Measurements from ENCODE around the gene SMIM32. TPM values are rescaled to one million over a fixed set of nuclear protein-coding genes. Genes with fewer than 3 reads are reported as not detected.

SMIM32 gene
- polyA plus RNA-seq, 1 donor from 2014 or later, result 3.6 TPM

DNA sequence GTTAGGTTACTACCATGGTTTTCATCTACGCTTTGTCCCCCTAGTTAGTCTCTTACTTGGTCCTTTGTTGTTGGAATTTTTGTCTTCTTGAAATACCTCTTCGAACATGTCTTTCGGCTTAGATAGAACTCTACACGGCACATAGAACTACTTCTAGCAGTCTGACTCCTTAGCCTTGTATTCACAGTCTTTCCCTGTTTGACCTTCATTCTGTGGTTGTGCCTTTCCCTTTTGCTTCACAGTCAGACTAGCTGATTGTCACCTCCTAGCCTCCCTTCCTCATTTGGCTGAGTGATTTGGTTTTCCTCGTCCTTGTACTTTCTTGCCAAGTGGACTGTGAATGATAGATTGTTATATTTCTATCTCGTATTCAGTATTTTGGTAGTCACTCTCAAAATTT is 49.6 kb downstream of the SMIM32 start:
- TF ChIP-seq, protein P1, sequence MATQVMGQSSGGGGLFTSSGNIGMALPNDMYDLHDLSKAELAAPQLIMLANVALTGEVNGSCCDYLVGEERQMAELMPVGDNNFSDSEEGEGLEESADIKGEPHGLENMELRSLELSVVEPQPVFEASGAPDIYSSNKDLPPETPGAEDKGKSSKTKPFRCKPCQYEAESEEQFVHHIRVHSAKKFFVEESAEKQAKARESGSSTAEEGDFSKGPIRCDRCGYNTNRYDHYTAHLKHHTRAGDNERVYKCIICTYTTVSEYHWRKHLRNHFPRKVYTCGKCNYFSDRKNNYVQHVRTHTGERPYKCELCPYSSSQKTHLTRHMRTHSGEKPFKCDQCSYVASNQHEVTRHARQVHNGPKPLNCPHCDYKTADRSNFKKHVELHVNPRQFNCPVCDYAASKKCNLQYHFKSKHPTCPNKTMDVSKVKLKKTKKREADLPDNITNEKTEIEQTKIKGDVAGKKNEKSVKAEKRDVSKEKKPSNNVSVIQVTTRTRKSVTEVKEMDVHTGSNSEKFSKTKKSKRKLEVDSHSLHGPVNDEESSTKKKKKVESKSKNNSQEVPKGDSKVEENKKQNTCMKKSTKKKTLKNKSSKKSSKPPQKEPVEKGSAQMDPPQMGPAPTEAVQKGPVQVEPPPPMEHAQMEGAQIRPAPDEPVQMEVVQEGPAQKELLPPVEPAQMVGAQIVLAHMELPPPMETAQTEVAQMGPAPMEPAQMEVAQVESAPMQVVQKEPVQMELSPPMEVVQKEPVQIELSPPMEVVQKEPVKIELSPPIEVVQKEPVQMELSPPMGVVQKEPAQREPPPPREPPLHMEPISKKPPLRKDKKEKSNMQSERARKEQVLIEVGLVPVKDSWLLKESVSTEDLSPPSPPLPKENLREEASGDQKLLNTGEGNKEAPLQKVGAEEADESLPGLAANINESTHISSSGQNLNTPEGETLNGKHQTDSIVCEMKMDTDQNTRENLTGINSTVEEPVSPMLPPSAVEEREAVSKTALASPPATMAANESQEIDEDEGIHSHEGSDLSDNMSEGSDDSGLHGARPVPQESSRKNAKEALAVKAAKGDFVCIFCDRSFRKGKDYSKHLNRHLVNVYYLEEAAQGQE (IDR thresholded peaks at IDR 0.05; ENCODE audit: borderline replicate concordance), result no peak
- TF ChIP-seq EZH2 (IDR thresholded peaks at IDR 0.05; ENCODE audit: borderline replicate concordance, insufficient read depth, low read length, poor library complexity, severe bottlenecking) (no peak), SMC3 (conservative IDR thresholded peaks at IDR 0.05; ENCODE audit: poor library complexity) (no peak), POLR2AphosphoS5 (IDR thresholded peaks at IDR 0.05) (no peak), RAD21 (conservative IDR thresholded peaks at IDR 0.05) (no peak), EP300 (conservative IDR thresholded peaks at IDR 0.05; ENCODE audit: poor library complexity, severe bottlenecking) (no peak)
- TF ChIP-seq, protein P2, sequence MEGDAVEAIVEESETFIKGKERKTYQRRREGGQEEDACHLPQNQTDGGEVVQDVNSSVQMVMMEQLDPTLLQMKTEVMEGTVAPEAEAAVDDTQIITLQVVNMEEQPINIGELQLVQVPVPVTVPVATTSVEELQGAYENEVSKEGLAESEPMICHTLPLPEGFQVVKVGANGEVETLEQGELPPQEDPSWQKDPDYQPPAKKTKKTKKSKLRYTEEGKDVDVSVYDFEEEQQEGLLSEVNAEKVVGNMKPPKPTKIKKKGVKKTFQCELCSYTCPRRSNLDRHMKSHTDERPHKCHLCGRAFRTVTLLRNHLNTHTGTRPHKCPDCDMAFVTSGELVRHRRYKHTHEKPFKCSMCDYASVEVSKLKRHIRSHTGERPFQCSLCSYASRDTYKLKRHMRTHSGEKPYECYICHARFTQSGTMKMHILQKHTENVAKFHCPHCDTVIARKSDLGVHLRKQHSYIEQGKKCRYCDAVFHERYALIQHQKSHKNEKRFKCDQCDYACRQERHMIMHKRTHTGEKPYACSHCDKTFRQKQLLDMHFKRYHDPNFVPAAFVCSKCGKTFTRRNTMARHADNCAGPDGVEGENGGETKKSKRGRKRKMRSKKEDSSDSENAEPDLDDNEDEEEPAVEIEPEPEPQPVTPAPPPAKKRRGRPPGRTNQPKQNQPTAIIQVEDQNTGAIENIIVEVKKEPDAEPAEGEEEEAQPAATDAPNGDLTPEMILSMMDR (IDR thresholded peaks at IDR 0.05; ENCODE audit: poor library complexity, severe bottlenecking), result no peak

DNA sequence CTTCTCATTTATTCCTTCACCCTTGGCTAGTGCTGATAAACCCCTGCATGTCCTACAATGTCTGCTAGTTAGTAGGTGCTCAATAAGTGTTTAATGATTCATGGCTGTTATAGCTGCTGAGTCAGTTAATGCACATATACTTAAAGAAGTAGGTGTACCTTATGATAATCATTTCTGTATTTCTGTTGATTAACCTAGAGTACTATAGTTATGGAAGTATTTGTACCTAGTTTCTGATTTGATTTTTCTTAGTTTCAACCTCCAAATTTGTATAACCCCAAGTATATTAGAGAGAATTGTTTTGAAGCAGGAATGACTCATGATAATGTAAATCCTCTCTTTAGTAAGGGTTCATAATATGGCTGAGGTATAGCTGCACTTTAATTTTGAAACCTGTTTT is 51.4 kb downstream of the SMIM32 start:
- Histone ChIP-seq H3K9me3 (ENCODE audit: low read length) (no peaks in the 10 kb centered on the region), H4K20me1 (ENCODE audit: insufficient read depth) (peaks cover 4% of the 10 kb centered on the region)
- TF ChIP-seq RAD21 (conservative IDR thresholded peaks at IDR 0.05) (no peak), EZH2 (IDR thresholded peaks at IDR 0.05; ENCODE audit: borderline replicate concordance, insufficient read depth, low read length, poor library complexity, severe bottlenecking) (no peak), MXI1 (conservative IDR thresholded peaks at IDR 0.05; ENCODE audit: poor library complexity, severe bottlenecking) (no peak)
- TF ChIP-seq, protein P1 (IDR thresholded peaks at IDR 0.05; ENCODE audit: borderline replicate concordance), result no peak

More for the DNA sequence above, 49.6 kb downstream of the SMIM32 start:
- no peak overlapping the region for H3K27ac ChIP-seq (ENCODE audit: low read length)
- H3K27me3 ChIP-seq (ENCODE audit: insufficient read depth, low read depth, low read length), result no peaks in the 10 kb centered on the region
- H3K4me2 ChIP-seq (ENCODE audit: low read length), result no peak overlapping the region
- no peaks in the 10 kb centered on the region for H3F3A ChIP-seq (ENCODE audit: insufficient read depth, low read length, poor library complexity, severe bottlenecking)
- peaks cover 3% of the 10 kb centered on the region for H4K20me1 ChIP-seq (ENCODE audit: insufficient read depth)
- H3K36me3 ChIP-seq (ENCODE audit: insufficient read depth, low read length), result no peaks in the 10 kb centered on the region
- no peak overlapping the region for H3K4me3 ChIP-seq (ENCODE audit: low read length)
- H2AFZ ChIP-seq (ENCODE audit: low read depth, low read length), result no peak overlapping the region
- H3K9me2 ChIP-seq (ENCODE audit: insufficient read depth, low read length), result no peaks in the 10 kb centered on the region
- no peak overlapping the region for H3K9ac ChIP-seq (ENCODE audit: low read length)
- H3K79me2 ChIP-seq (replicated peaks; ENCODE audit: insufficient read depth, low read length), result peaks cover 67% of the 10 kb centered on the region
- H3K9me3 ChIP-seq (ENCODE audit: low read length), result no peaks in the 10 kb centered on the region

More for the DNA sequence above, 51.4 kb downstream of the SMIM32 start:
- Histone ChIP-seq H3K9me2 (ENCODE audit: insufficient read depth, low read length) (no peaks in the 10 kb centered on the region), H3K9ac (ENCODE audit: low read length) (no peak overlapping the region), H3K79me2 (replicated peaks; ENCODE audit: insufficient read depth, low read length) (peaks cover 81% of the 10 kb centered on the region), H3K4me3 (ENCODE audit: low read length) (no peak overlapping the region), H3K27me3 (ENCODE audit: insufficient read depth, low read depth, low read length) (no peaks in the 10 kb centered on the region), H3K4me2 (ENCODE audit: low read length) (no peak overlapping the region), H2AFZ (ENCODE audit: low read depth, low read length) (no peak overlapping the region), H3K36me3 (ENCODE audit: insufficient read depth, low read length) (no peaks in the 10 kb centered on the region), H3F3A (ENCODE audit: insufficient read depth, low read length, poor library complexity, severe bottlenecking) (no peaks in the 10 kb centered on the region), H3K27ac (ENCODE audit: low read length) (no peak overlapping the region)

Other genes with a start within 250 kb of the SMIM32 start
- not detected in 2 replicates for gene LECT2, start 238.2 kb downstream of the SMIM32 start, polyA plus RNA-seq
- 0.71 and 0.90 TPM in 2 replicates for gene TGFBI, start 164.2 kb downstream of the SMIM32 start, polyA plus RNA-seq
- 19.9 and 26.3 TPM in 2 replicates for gene SMAD5, start 60.3 kb downstream of the SMIM32 start, polyA plus RNA-seq
- gene TRPC7, start 172.4 kb upstream of the SMIM32 start, polyA plus RNA-seq, result 0.38 and 1.5 TPM in 2 replicates